Neuron (in vitro differentiated cells): ENCODE data around the gene CLEC5A.

Source experiments
- H2AFZ ChIP-seq: one replicate; pipeline ENCODE4 v1.6.1; 2013; ENCODE audit warnings: low read depth, mild to moderate bottlenecking, inconsistent platforms, low read length, moderate library complexity
- H3K27me3 ChIP-seq: one replicate; pipeline ENCODE4 v1.6.1; 2013; ENCODE audit warnings: low read length; ENCODE audit not compliant: insufficient read depth
- H3K36me3 ChIP-seq: one replicate; pipeline ENCODE4 v1.6.1; 2013; ENCODE audit warnings: low read length; ENCODE audit not compliant: insufficient read depth
- H3K4me1 ChIP-seq: one replicate; pipeline ENCODE4 v1.6.1; 2013; ENCODE audit warnings: low read length; ENCODE audit not compliant: insufficient read depth
- H3K4me3 ChIP-seq: 2 replicates; pipeline ENCODE4 v1.5.1; 2013; ENCODE audit warnings: mild to moderate bottlenecking, low read length, moderate library complexity
- H3K9me3 ChIP-seq: one replicate; pipeline ENCODE4 v1.6.1; 2013; ENCODE audit warnings: low read length

CLEC5A gene

DNA sequence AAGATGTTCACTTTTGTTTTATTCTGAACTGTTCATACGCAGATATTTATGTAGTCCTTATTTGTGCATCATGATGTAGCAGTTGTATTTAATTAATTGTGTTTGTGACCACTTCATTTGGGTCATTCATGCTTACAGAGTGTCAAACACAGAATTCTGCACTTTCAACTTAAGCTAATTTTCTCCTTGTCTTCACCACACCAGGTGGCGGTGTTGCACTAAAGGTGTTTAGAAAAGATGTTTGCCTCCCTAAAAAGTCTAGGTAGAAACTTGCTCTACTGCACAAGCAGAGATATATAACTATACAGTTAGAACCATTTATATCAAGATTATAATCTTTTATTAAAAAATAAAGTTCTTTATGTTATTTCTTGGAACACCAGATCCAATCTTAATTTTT is 28.1 kb upstream of the CLEC5A start:
- Histone ChIP-seq H3K27me3 (no peaks in the 10 kb centered on the region), H3K36me3 (no peaks in the 10 kb centered on the region), H3K9me3 (no peaks in the 10 kb centered on the region), H3K4me3 (no peak overlapping the region), H2AFZ (no peak overlapping the region), H3K4me1 (peaks cover 3% of the 10 kb centered on the region)

DNA sequence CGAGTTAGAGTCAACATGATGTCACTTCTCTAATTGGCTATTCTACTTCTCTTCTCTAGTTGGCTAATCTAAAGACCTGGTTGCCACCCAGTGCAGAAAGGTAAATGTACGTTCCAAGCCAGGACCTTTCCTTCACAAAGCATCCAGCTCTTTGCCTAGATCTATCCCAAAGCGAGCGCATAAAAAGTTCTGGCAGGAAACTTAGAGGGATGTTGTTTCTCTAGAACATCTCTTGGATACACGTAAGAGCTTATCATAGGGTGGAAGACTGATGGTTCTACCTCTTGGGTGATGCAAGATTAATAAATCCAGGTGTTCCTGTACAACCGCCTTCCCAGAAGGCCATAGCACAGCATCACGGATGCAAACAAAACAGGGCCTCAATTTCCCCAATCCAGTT is 26.9 kb upstream of the CLEC5A start, which contains the start of gene TAS2R38:
Gene TAS2R38, minus strand, starts transcription at position 101 of the 400 bp plus-strand sequence. Its CDS starts 84 bp downstream, at position 17.
- H3K36me3 ChIP-seq = no peaks in the 10 kb centered on the region
- no peak within 1 kb of the TSS for H3K4me3 ChIP-seq
- H3K9me3 ChIP-seq = no peaks in the 10 kb centered on the region
- H3K4me1 ChIP-seq = peaks cover 3% of the 10 kb centered on the region
- H2AFZ ChIP-seq = no peak within 1 kb of the TSS
- H3K27me3 ChIP-seq = no peaks in the 10 kb centered on the region

GRCh38 chr7:141960687-141961422 is 14.1 kb upstream of the CLEC5A start:
- no peaks in the 10 kb centered on the region for H3K27me3 ChIP-seq
- H3K4me1 ChIP-seq = peaks cover 9% of the 10 kb centered on the region
- no peak overlapping the region for H3K4me3 ChIP-seq
- no peaks in the 10 kb centered on the region for H3K9me3 ChIP-seq
- no peaks in the 10 kb centered on the region for H3K36me3 ChIP-seq
- H2AFZ ChIP-seq = no peak overlapping the region

- H3K4me1 ChIP-seq = no peaks in the 10 kb centered on the region
- no peaks in the 10 kb centered on the region for H3K36me3 ChIP-seq
- no peak overlapping the region for H2AFZ ChIP-seq
- no peaks in the 10 kb centered on the region for H3K27me3 ChIP-seq
- H3K4me3 ChIP-seq = no peak overlapping the region
- no peaks in the 10 kb centered on the region for H3K9me3 ChIP-seq
Observed at GRCh38 chr7:141956084-141956483, 9.3 kb upstream of the CLEC5A start.

GRCh38 chr7:141954334-141954733 is 7.6 kb upstream of the CLEC5A start:
- Histone ChIP-seq H3K4me3 (no peak overlapping the region), H2AFZ (no peak overlapping the region), H3K4me1 (no peaks in the 10 kb centered on the region), H3K9me3 (no peaks in the 10 kb centered on the region), H3K36me3 (no peaks in the 10 kb centered on the region), H3K27me3 (no peaks in the 10 kb centered on the region)

- Histone ChIP-seq H3K4me1 (no peaks in the 10 kb centered on the region), H3K9me3 (no peaks in the 10 kb centered on the region), H3K4me3 (no peak overlapping the region)
Observed at GRCh38 chr7:141952461-141952860, 5.7 kb upstream of the CLEC5A start.

DNA sequence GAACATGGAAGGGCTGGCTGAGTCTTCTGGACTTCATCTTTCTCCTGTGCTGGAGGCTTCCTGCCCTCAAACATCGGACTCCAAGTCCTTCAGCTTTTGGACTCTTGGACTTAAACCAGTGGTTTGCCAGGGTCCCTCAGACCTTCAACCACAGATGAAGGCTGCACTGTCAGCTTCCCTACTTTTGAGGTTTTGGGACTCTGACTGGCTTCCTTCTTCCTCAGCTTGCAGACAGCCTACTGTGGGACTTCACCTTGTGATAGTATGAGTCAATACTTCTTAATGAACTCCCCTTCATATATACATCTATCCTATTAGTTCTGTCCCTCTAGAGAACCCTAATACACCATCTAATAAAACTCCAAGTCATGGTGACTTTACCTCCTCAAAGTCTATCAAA is 4.0 kb upstream of the CLEC5A start:
- Histone ChIP-seq H3K27me3 (no peaks in the 10 kb centered on the region), H3K9me3 (no peaks in the 10 kb centered on the region), H2AFZ (no peak overlapping the region), H3K4me3 (no peak overlapping the region), H3K4me1 (no peaks in the 10 kb centered on the region), H3K36me3 (no peaks in the 10 kb centered on the region)

More at GRCh38 chr7:141952461-141952860, 5.7 kb upstream of the CLEC5A start:
- H2AFZ ChIP-seq = no peak overlapping the region
- H3K27me3 ChIP-seq = no peaks in the 10 kb centered on the region
- no peaks in the 10 kb centered on the region for H3K36me3 ChIP-seq

DNA sequence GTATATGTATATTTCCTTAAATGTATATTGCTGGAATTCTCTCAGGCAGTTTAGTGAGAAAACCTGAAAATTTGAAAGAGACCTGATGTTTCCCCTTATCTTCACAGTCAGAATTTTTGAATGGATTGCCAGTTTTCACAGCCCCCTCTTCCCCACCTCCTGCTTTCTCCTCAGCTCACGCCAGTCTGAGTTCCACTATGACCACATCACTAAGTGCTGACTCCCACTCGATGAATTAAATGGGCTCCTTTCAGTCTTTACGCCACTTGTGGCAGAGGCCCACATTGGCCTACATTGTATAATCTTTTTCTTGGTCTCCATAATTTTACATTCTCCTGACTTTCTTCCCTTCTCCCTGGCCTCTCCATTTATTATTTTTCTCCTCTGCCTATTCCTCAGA is 3.1 kb upstream of the CLEC5A start:
- no peaks in the 10 kb centered on the region for H3K4me1 ChIP-seq
- H2AFZ ChIP-seq = no peak overlapping the region
- H3K9me3 ChIP-seq = no peaks in the 10 kb centered on the region
- no peak overlapping the region for H3K4me3 ChIP-seq
- H3K36me3 ChIP-seq = no peaks in the 10 kb centered on the region
- no peaks in the 10 kb centered on the region for H3K27me3 ChIP-seq

GRCh38 chr7:141949451-141949850 is 2.7 kb upstream of the CLEC5A start:
- H3K9me3 ChIP-seq = no peaks in the 10 kb centered on the region
- H3K36me3 ChIP-seq = no peaks in the 10 kb centered on the region

DNA sequence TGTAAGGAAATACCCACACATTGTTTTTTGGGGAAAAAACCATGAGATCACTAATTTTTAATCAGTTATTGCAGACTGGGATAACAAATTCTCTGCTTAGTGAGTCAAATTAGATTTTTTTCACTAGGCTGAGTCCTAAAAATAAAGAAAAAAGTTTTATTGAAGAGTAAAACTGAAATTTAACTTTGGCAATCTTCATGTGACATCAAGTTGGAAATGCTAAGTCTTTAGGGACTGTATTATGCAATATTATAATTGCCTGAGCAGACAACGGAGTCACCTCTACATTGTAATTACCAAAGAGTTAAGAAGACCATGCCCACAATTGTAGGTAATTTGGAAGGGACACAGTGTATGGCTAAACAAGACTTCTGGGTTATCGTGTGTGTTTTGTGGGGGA is 2.2 kb upstream of the CLEC5A start:
- Histone ChIP-seq H2AFZ (no peak overlapping the region), H3K27me3 (no peaks in the 10 kb centered on the region), H3K36me3 (no peaks in the 10 kb centered on the region), H3K4me3 (no peak overlapping the region), H3K9me3 (no peaks in the 10 kb centered on the region), H3K4me1 (no peaks in the 10 kb centered on the region)

More at GRCh38 chr7:141949451-141949850, 2.7 kb upstream of the CLEC5A start:
- Histone ChIP-seq H3K27me3 (no peaks in the 10 kb centered on the region), H3K4me1 (no peaks in the 10 kb centered on the region), H3K4me3 (no peak overlapping the region), H2AFZ (no peak overlapping the region)

DNA sequence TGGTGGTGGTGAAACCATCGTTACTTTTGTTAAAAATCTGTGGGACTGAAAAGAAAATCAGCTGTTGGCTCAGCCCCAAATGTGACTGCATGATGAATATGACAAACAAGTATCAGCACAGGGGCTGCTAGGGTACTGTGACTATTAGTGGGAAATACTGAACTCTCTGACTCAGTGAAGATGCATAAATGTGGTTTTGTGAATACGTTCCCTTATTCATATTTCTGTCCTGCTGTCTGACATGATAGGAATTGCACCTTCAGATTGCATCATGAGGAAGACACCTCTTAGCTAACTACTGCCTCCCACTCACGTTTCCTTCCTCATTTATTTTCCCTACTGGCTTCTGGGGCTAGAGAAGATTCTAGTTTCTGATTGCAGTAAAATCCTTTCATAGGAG is 1.4 kb downstream of the CLEC5A start:
- Histone ChIP-seq H3K4me3 (no peak overlapping the region), H3K9me3 (no peaks in the 10 kb centered on the region), H3K4me1 (no peaks in the 10 kb centered on the region), H2AFZ (no peak overlapping the region), H3K36me3 (no peaks in the 10 kb centered on the region), H3K27me3 (no peaks in the 10 kb centered on the region)

DNA sequence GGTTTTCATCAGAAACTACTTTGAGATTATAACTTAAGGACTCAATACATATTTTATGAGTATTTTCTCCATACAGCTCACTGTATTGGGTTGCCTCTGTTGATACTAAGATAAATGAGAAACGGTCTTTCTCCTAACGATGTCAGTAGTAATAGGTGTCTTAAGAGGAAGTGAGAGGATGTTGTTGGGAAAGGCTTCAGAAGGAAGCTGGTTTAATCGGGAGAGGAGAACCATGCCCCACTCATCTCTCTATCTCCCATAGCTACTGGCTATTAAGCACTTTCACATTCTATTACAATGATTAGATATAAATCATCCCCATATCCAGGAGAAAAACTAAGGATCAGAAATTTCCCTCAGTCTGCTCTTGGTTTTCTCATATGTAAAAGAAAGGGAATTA is 2.0 kb downstream of the CLEC5A start:
- no peaks in the 10 kb centered on the region for H3K27me3 ChIP-seq
- H3K9me3 ChIP-seq = no peaks in the 10 kb centered on the region
- no peak overlapping the region for H2AFZ ChIP-seq
- no peaks in the 10 kb centered on the region for H3K36me3 ChIP-seq
- H3K4me3 ChIP-seq = no peak overlapping the region
- H3K4me1 ChIP-seq = no peaks in the 10 kb centered on the region

- Histone ChIP-seq H3K4me1 (no peaks in the 10 kb centered on the region), H3K36me3 (no peaks in the 10 kb centered on the region), H3K4me3 (no peak overlapping the region), H3K9me3 (no peaks in the 10 kb centered on the region), H2AFZ (no peak overlapping the region), H3K27me3 (no peaks in the 10 kb centered on the region)
Observed at GRCh38 chr7:141943846-141944245, 2.9 kb downstream of the CLEC5A start.

GRCh38 chr7:141941075-141941474 is 5.7 kb downstream of the CLEC5A start:
- no peak overlapping the region for H3K4me3 ChIP-seq
- no peak overlapping the region for H2AFZ ChIP-seq
- H3K9me3 ChIP-seq = no peaks in the 10 kb centered on the region
- H3K36me3 ChIP-seq = no peaks in the 10 kb centered on the region
- H3K27me3 ChIP-seq = no peaks in the 10 kb centered on the region
- H3K4me1 ChIP-seq = no peaks in the 10 kb centered on the region
